ENCODE measurements around the gene PIGL.
"Not testable (repeated sequence)": the region's sequence is repeated elsewhere in the genome, so short reads cannot be mapped to it uniquely, and the experiment has no call there.

The PIGL gene

GRCh38 chr17:16312061-16312460 is 95.1 kb downstream of the PIGL start:
- not testable (repeated sequence) for DNase-seq (ENCODE audit: low read depth)

DNA sequence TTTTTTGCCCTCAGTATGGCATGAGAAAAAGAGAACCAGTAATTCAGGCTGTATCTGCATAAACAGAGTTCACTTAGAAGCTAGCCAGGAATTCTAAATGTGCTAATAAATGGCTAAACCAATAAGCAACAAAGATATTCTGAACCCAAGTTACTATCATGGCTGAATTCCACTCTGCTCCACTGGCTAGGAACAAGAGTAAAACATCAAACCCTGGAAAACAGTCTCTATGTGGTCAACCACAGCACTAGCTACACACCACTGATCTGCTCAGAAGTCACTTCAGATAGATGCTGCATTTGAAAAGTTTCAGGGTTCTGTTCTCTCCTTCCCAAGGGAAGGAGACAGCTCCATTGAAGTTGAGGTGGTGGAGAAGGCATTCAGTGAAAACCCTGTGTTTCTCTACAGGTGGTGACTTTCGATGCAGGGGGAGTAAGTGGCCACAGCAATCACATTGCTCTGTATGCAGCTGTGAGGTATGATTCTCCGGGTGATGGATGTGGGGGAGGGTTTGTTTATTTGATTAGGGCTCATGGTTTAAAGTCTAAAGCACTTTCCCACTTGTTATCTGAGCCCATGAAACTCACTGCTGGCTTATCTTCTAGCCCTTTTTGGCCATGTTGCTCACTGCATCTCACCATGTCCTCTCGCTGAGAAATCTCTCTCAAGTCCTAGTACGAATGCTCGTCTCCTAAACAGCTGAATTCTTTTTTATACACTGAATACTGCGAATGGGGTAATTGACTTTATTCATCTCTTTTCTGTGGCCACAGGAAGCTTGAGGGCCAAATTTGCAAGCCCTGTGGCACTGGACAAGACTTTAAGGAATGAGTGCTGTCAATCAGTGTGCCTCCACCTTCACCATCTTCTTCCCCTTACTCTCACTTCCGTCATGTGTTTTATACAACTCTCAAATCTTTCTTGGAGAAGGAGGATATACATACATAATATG is 96.4 kb downstream of the PIGL start:
- no peak for DNase-seq (ENCODE audit: low read depth)

- no peak for DNase-seq (ENCODE audit: low read depth)
Observed at GRCh38 chr17:16314189-16314588, 97.2 kb downstream of the PIGL start.

DNA sequence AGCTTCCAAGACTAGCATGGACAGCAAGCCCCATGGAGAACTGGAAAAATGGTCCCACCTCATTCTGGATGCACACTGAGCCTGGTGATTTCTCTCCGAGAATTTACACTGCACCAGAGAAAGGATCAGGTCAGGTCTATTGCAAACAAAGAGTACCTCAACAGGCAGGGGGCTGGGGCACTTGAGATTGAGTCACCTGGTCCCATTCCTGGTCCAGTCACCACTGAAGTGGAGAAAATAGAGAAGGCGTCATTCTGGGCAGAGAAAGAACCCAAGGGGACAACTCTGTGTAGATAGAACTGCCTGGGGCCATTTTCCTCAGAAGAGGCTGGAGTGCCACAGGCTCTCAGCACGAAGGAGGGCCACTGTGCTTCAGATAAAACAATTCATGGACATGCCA is 97.8 kb downstream of the PIGL start:
- no peak for DNase-seq (ENCODE audit: low read depth)

DNA sequence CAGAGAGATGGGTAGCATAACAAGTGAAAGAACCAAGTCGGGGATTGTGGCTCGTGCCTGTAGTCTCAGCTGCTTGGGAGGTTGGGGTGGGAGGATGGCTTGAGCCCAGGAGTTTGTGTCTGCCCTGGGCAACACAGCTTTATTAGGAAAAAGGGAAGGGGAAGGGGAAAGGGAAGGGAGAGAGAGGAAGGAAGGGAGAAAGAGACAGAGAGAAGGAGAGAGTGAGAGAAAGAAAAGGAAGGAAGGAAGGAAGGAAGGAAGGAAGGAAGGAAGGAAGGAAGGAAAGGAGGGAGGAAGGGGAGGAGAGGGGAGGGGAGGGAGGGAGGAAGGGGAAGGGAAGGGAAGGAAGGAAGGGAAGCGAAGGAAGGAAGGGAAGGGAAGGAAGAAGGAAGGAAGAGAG is 103.0 kb downstream of the PIGL start:
- no peak for DNase-seq (ENCODE audit: low read depth)

- no peak for DNase-seq (ENCODE audit: low read depth)
Observed at GRCh38 chr17:16322636-16323035, 105.6 kb downstream of the PIGL start.

DNA sequence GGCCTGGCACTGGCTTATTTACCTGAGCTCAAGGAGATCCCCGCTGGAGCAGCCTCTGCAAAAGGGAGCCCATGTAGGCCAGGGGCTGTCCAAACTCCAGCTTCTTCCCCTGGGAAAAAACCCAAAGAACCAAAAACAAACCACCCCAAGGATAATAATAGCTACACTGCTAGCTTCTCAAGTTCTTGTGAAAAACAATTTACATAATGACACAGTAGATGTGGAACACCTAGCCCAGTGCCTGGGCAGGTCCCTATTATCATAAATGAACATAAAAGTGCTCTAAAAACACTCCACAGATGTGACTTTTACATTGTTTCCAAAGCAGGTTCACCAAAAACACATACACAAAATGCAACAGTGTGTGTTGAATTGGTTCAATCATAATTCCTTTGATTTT is 109.0 kb downstream of the PIGL start:
- no peak for DNase-seq (ENCODE audit: low read depth)

DNA sequence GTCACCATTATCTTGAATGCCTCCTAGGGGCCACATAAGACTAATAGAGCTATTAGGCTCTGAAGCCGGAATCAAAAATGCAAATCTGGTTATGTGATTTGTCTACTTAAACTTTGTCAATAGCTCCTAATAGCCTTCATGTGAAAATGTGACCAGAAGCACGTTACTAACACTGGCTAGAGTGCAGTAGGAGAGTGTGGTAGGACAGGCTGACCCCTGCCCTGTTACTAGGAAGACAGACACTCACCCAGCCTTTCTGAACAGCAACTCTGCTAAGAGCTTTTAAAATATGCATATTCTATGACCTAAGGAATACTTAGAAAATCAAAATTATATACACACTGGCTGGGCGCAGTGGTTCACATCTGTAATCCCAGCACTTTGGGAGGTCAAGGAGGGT is 110.0 kb downstream of the PIGL start:
- DNase-seq (ENCODE audit: low read depth): no peak

- no peak for DNase-seq (ENCODE audit: low read depth)
Observed at GRCh38 chr17:16328997-16329396, 112.0 kb downstream of the PIGL start.

- no peak for DNase-seq (ENCODE audit: low read depth)
Observed at GRCh38 chr17:16329519-16330271, 112.7 kb downstream of the PIGL start.

- DNase-seq (ENCODE audit: low read depth): no peak
Observed at GRCh38 chr17:16338391-16338790, 121.4 kb downstream of the PIGL start.

- no peak for DNase-seq (ENCODE audit: low read depth)
Observed at GRCh38 chr17:16339402-16339801, 122.4 kb downstream of the PIGL start.

- DNase-seq (ENCODE audit: low read depth): no peak
Observed at GRCh38 chr17:16339959-16340358, 122.9 kb downstream of the PIGL start.

DNA sequence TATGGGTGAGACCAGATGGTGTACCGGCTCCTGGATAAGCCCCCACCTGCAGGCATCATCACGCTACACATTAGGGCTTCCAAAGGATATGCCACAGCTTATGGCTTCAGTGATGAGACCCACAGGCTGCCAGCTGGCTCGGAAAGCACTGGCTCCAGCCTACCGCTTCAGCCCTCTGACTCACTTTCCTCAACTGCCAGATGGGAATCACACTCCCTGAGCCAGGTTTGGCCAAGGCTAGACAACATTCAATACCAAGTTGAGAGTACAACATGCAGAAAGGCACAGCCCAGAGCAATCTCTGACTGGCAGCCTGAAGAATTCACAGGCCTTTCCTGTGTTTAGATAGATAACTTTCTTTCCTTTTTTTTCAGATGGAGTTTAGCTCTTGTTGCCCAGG is 126.0 kb downstream of the PIGL start:
- no peak for DNase-seq (ENCODE audit: low read depth)

DNA sequence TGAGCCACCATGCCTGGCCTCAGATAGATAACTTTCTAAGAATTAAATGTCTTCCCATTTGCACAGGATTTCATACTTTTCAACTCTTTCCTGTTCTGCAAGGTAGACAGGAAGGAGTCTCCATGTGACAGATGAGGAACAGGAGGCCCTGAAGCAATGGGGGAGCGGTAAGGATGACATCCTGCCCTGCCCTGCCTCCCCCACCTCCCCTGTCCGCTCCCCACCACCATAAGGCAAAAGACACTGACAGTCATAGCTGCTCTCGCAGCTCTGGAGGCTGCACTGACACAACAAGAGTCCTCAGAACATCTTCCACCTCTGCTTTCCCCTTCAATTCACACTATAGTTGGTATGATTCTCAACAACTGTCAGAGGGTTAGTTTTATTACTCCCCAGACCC is 126.6 kb downstream of the PIGL start:
- DNase-seq (ENCODE audit: low read depth): no peak

- no peak for DNase-seq (ENCODE audit: low read depth)
Observed at GRCh38 chr17:16345565-16345964, 128.6 kb downstream of the PIGL start.

GRCh38 chr17:16346721-16347271 is 129.8 kb downstream of the PIGL start:
- DNase-seq (ENCODE audit: low read depth): no peak

DNA sequence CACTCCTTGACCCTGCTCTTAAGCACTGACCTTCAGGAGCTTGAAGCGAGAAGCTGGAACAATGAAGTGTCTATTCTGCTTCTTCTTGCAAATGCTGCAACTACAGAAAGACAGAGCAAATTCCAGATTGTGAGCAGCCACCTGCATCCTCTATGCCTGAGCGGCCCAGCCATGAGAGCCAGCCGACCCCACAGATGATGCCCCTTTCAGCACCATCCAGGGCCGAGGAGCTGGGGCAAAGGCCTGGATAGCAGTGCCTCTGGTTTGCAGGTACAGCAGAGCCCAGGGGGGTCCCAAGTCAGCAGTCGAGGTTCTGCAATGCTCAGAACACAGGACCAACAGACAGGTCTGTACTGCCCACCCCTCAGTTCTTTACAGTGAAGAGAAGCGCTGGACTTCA is 131.6 kb downstream of the PIGL start:
- DNase-seq (ENCODE audit: low read depth): no peak

DNA sequence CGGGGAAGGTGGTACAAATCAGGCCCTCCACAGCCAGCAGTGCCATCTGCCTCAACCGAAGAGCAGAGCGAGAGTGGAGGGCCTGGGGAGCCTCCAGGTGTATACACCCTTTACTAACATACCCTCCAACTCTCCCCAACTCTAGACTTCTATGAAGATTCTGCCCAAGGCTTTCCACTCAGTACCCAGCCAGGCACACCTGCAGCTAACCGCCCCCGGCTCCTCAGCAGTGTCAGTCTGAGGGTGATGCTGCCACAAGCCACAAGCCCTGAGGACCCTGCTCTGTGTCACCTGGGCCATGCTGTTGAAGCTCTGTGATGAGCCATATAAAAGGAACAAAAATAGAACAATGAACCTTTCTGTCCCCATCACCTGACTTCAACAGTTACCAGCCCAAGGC is 132.4 kb downstream of the PIGL start:
- DNase-seq (ENCODE audit: low read depth): no peak

DNA sequence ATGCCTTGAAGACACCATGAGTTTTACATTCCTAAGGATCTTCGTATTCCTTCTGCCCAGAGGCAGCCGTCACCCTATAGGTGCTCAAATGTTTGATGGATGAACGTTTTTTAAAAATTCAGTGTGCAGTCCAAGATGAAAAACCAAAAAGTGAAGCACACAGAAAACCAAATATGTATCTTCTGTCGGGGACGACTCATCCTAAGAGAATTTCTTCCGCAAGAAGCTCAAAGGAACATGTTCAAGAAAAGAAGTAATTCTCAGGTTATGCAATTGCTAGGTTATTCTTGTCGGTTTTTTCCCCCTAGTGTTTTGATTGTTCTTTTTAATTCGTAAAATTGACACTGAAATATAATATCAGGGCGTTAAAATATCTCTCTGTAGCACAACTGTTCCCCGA is 134.8 kb downstream of the PIGL start:
- no peak for DNase-seq (ENCODE audit: low read depth)

DNA sequence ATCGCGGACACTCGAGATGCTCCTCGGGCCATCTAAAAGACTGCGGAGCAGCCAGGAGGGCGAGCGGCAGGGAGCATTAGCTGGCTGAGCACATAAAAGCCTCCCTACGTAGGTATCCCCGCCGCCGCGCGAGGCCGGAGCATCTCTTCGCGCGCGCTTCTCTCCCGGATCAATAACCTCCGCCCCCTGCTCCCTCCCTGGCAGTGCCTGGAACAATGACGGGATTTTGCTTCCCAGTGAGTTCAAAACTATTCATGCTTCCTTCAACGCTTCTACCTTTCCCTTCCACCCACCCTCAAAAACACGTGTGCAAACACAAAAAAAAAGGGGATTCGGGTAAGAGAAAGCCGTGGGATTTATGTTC is 135.3 kb downstream of the PIGL start:
- DNase-seq (ENCODE audit: low read depth): no peak

DNA sequence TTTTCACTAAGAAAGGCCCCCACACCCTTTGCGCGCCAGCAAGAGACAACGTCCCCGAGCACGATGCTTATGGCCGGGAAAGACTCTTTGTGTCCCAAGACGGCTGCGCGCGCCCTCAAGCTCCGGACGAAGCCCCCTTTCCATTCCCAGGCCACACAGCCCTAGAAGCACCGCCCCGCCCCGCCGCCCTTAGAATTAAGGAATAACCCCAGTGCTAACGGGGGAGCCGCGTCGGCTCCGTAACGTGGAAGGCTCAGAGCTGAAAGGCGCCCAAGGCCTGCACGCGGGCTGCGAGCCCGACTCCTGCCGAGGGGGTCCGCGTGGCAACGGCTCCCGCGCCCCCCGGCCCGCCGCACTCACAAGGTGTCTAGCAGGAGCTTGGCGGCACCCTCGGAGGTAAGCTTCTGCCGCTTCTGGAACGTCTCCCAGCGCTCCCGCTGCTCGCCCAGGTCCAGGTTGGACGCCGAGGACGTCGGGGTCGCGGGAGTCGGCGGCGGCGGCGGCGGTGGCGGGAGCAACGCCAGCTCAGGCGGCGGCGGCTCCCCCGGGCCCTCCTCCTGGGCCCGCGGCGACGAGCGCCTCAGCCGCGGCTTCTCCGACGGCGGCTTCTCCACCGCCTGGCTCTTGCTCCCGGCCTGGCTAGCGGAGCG is 135.8 kb downstream of the PIGL start:
- peak; percentile 12 for DNase-seq (ENCODE audit: low read depth)

Data from stimulated activated CD8-positive, alpha-beta memory T cell treated with anti-CD3 and anti-CD28 coated beads, Interleukin-7, amount 100 ng/mL, for 24 hours (primary cell).